ENCODE data around the gene SIM2.

The SIM2 gene

GRCh38 chr21:36784947-36785346, 86.0 kb downstream of the SIM2 start:
- H3K36me3 Mint-ChIP-seq (ENCODE audit: insufficient read depth): peaks cover 2% of the 10 kb centered on the region
- no peaks in the 10 kb centered on the region for H3K27me3 Mint-ChIP-seq
- H3K9me3 Mint-ChIP-seq: no peaks in the 10 kb centered on the region
- no peak overlapping the region for H3K4me3 Mint-ChIP-seq
- DNase-seq (ENCODE audit: low spot score in 2 of 2): no peak
- H3K27ac Mint-ChIP-seq (ENCODE audit: low read depth): no peak overlapping the region
- ATAC-seq (replicated peaks; ENCODE audit: extremely low read depth, poor library complexity, severe bottlenecking): no peak
- H3K4me1 Mint-ChIP-seq: peaks cover 6% of the 10 kb centered on the region

- ATAC-seq (replicated peaks; ENCODE audit: extremely low read depth, poor library complexity, severe bottlenecking) (no peak), DNase-seq (ENCODE audit: low spot score in 2 of 2) (no peak)
- peaks cover 6% of the 10 kb centered on the region for H3K4me1 Mint-ChIP-seq
- no peak overlapping the region for H3K27ac Mint-ChIP-seq (ENCODE audit: low read depth)
- no peak overlapping the region for H3K4me3 Mint-ChIP-seq
- peaks cover 2% of the 10 kb centered on the region for H3K36me3 Mint-ChIP-seq (ENCODE audit: insufficient read depth)
- no peaks in the 10 kb centered on the region for H3K27me3 Mint-ChIP-seq
- no peaks in the 10 kb centered on the region for H3K9me3 Mint-ChIP-seq
Measured at GRCh38 chr21:36785615-36786014, 86.7 kb downstream of the SIM2 start.

- DNase-seq (ENCODE audit: low spot score in 2 of 2): no peak
- Mint-ChIP-seq H3K9me3 (no peaks in the 10 kb centered on the region), H3K4me1 (peaks cover 6% of the 10 kb centered on the region), H3K36me3 (ENCODE audit: insufficient read depth) (peaks cover 2% of the 10 kb centered on the region), H3K4me3 (no peak overlapping the region), H3K27me3 (no peaks in the 10 kb centered on the region), H3K27ac (ENCODE audit: low read depth) (no peak overlapping the region)
- no peak for ATAC-seq (replicated peaks; ENCODE audit: extremely low read depth, poor library complexity, severe bottlenecking)
Measured at GRCh38 chr21:36786186-36786585, 87.3 kb downstream of the SIM2 start.

GRCh38 chr21:36788120-36788638, 89.3 kb downstream of the SIM2 start:
- Mint-ChIP-seq H3K36me3 (ENCODE audit: insufficient read depth) (peaks cover 2% of the 10 kb centered on the region), H3K27ac (ENCODE audit: low read depth) (no peak overlapping the region), H3K27me3 (no peaks in the 10 kb centered on the region), H3K4me3 (no peak overlapping the region), H3K4me1 (peaks cover 6% of the 10 kb centered on the region), H3K9me3 (no peaks in the 10 kb centered on the region)
- DNase-seq (ENCODE audit: low spot score in 2 of 2) (no peak), ATAC-seq (replicated peaks; ENCODE audit: extremely low read depth, poor library complexity, severe bottlenecking) (no peak)

- Mint-ChIP-seq H3K4me3 (no peak overlapping the region), H3K27ac (ENCODE audit: low read depth) (no peak overlapping the region), H3K36me3 (ENCODE audit: insufficient read depth) (peaks cover 2% of the 10 kb centered on the region), H3K4me1 (no peaks in the 10 kb centered on the region), H3K9me3 (no peaks in the 10 kb centered on the region), H3K27me3 (no peaks in the 10 kb centered on the region)
- DNase-seq (ENCODE audit: low spot score in 2 of 2) (no peak), ATAC-seq (replicated peaks; ENCODE audit: extremely low read depth, poor library complexity, severe bottlenecking) (no peak)
Measured at GRCh38 chr21:36790616-36791015, 91.7 kb downstream of the SIM2 start.

GRCh38 chr21:36791180-36791579, 92.3 kb downstream of the SIM2 start:
- no peak for ATAC-seq (replicated peaks; ENCODE audit: extremely low read depth, poor library complexity, severe bottlenecking)
- no peaks in the 10 kb centered on the region for H3K4me1 Mint-ChIP-seq

GRCh38 chr21:36791695-36792470, 93.0 kb downstream of the SIM2 start:
- no peak overlapping the region for H3K4me3 Mint-ChIP-seq
- ATAC-seq (replicated peaks; ENCODE audit: extremely low read depth, poor library complexity, severe bottlenecking): no peak

More at GRCh38 chr21:36791180-36791579, 92.3 kb downstream of the SIM2 start:
- Mint-ChIP-seq H3K27ac (ENCODE audit: low read depth) (peak overlapping the region; percentile 45), H3K9me3 (no peaks in the 10 kb centered on the region), H3K36me3 (ENCODE audit: insufficient read depth) (peaks cover 2% of the 10 kb centered on the region), H3K4me3 (no peak overlapping the region), H3K27me3 (no peaks in the 10 kb centered on the region)
- no peak for DNase-seq (ENCODE audit: low spot score in 2 of 2)

GRCh38 chr21:36792505-36792967, 93.6 kb downstream of the SIM2 start:
- no peak for DNase-seq (ENCODE audit: low spot score in 2 of 2)
- Mint-ChIP-seq H3K27ac (ENCODE audit: low read depth) (no peak overlapping the region), H3K36me3 (ENCODE audit: insufficient read depth) (peaks cover 3% of the 10 kb centered on the region), H3K27me3 (no peaks in the 10 kb centered on the region), H3K9me3 (peaks cover under 1% of the 10 kb centered on the region), H3K4me3 (no peak overlapping the region), H3K4me1 (no peaks in the 10 kb centered on the region)
- ATAC-seq (replicated peaks; ENCODE audit: extremely low read depth, poor library complexity, severe bottlenecking): no peak

More at GRCh38 chr21:36791695-36792470, 93.0 kb downstream of the SIM2 start:
- no peak for DNase-seq (ENCODE audit: low spot score in 2 of 2)
- Mint-ChIP-seq H3K4me1 (no peaks in the 10 kb centered on the region), H3K27ac (ENCODE audit: low read depth) (peak overlapping the region; percentile 45), H3K9me3 (no peaks in the 10 kb centered on the region), H3K27me3 (no peaks in the 10 kb centered on the region), H3K36me3 (ENCODE audit: insufficient read depth) (peaks cover 3% of the 10 kb centered on the region)

- Mint-ChIP-seq H3K27me3 (no peaks in the 10 kb centered on the region), H3K4me1 (no peaks in the 10 kb centered on the region), H3K27ac (ENCODE audit: low read depth) (no peak overlapping the region), H3K36me3 (ENCODE audit: insufficient read depth) (peaks cover 1% of the 10 kb centered on the region), H3K9me3 (peaks cover 12% of the 10 kb centered on the region), H3K4me3 (no peak overlapping the region)
- ATAC-seq (replicated peaks; ENCODE audit: extremely low read depth, poor library complexity, severe bottlenecking) (no peak), DNase-seq (ENCODE audit: low spot score in 2 of 2) (no peak)
Measured at GRCh38 chr21:36796070-36796469, 97.2 kb downstream of the SIM2 start.

- Mint-ChIP-seq H3K9me3 (peaks cover 12% of the 10 kb centered on the region), H3K4me1 (no peaks in the 10 kb centered on the region), H3K4me3 (no peak overlapping the region), H3K27ac (ENCODE audit: low read depth) (no peak overlapping the region), H3K36me3 (ENCODE audit: insufficient read depth) (peaks cover 1% of the 10 kb centered on the region), H3K27me3 (no peaks in the 10 kb centered on the region)
- DNase-seq (ENCODE audit: low spot score in 2 of 2) (no peak), ATAC-seq (replicated peaks; ENCODE audit: extremely low read depth, poor library complexity, severe bottlenecking) (no peak)
Measured at GRCh38 chr21:36798491-36798890, 99.6 kb downstream of the SIM2 start.

All from central memory CD8-positive, alpha-beta T cell (primary cell).